Subcutaneous abdominal adipose tissue (tissue), 5 donors: ENCODE results near the gene KLF17.

ENCODE experiments used
- H3K27ac ChIP-seq: one replicate; pipeline ENCODE4 v1.7.0; 2013; ENCODE audit warnings: low read depth, mild to moderate bottlenecking, inconsistent platforms, low read length, moderate library complexity
- H3K27me3 ChIP-seq, 5 donors: one replicate each; pipeline ENCODE4 v1.7.0; 2013; ENCODE audit warnings: low read length in 5 of 5, inconsistent platforms in 1 of 5; ENCODE audit not compliant: control insufficient read depth in 5 of 5, insufficient read depth in 4 of 5
- H3K36me3 ChIP-seq, 5 donors: one replicate each; pipeline ENCODE4 v1.7.0; 2013; ENCODE audit warnings: low read length in 5 of 5; ENCODE audit not compliant: control insufficient read depth in 5 of 5, insufficient read depth in 5 of 5
- H3K4me1 ChIP-seq, 5 donors: one replicate each; pipeline ENCODE4 v1.7.0; 2013; ENCODE audit warnings: low read length in 5 of 5, mild to moderate bottlenecking in 3 of 5, moderate library complexity in 1 of 5; ENCODE audit not compliant: control insufficient read depth in 5 of 5, insufficient read depth in 5 of 5
- H3K4me3 ChIP-seq, 5 donors: one replicate each; pipeline ENCODE4 v1.7.0; 2013; ENCODE audit warnings: low read length in 5 of 5, low read depth in 1 of 5
- H3K9ac ChIP-seq, 5 donors: one replicate each; pipeline ENCODE4 v1.7.0; 2013; ENCODE audit warnings: low read length in 5 of 5, mild to moderate bottlenecking in 4 of 5, moderate library complexity in 3 of 5
- H3K9me3 ChIP-seq, 5 donors: one replicate each; pipeline ENCODE4 v1.7.0; 2013; ENCODE audit warnings: low read length in 5 of 5; ENCODE audit not compliant: control insufficient read depth in 5 of 5
- donor health status: healthy.
- donor health status: healthy.
- donor health status: healthy.
- donor health status: healthy.
- donor health status: healthy.

KLF17 gene

DNA sequence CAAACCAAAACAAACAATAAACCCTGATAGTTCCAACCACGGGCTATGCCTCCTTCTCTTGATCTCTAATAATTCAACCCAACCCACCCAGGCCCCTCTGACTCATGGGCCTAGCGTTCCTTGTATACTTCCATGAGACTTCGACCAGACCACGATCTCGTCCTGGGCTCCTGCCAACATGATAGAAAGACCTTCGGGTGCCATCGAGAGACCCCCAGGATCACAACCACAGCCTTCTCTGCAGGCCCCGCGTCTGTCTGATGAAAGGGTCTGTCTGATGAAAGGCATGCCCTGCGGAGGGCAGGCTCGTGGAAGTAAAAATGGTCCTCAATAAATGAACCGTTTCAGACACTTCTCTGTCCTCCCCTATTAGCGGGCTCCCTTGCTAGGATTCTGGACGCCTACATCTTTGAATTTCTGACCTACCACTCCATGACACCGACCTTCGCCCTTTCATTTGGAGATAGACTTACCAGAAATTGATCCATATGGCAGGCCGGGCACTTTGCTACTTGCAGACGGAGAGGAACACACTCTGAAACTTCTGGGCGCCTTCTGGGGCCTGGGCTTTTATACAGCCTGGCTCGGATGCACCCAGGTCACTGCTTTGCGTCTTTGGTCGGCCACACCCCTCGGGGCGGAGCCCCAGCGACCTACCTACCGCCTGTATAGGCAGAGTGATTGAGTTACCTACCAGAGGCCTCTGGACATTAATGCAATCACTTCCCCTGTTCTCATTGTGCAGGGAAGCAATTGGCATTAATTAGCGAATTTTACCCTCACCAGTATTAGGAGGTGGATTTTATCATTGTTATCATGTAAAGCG lies 28.1 kb downstream of the KLF17 start:
- Histone ChIP-seq H3K9me3 (peaks cover 5 to 23% (median 18%) of the 10 kb centered on the region in 5 donors), H3K36me3 (no peaks in the 10 kb centered on the region), H3K27ac (no peak overlapping the region), H3K27me3 (peaks cover 0 to 5% (median 0%) of the 10 kb centered on the region in 5 donors), H3K9ac (no peak overlapping the region), H3K4me1 (no peaks in the 10 kb centered on the region), H3K4me3 (no peak overlapping the region)

GRCh38 chr1:44147582-44147981 lies 29.0 kb downstream of the KLF17 start:
- Histone ChIP-seq H3K27ac (no peak overlapping the region), H3K9ac (no peak overlapping the region), H3K27me3 (peaks cover 0 to 7% (median 0%) of the 10 kb centered on the region in 5 donors), H3K4me1 (no peaks in the 10 kb centered on the region), H3K4me3 (no peak overlapping the region), H3K36me3 (no peaks in the 10 kb centered on the region), H3K9me3 (peaks cover 5 to 23% (median 18%) of the 10 kb centered on the region in 5 donors)

DNA sequence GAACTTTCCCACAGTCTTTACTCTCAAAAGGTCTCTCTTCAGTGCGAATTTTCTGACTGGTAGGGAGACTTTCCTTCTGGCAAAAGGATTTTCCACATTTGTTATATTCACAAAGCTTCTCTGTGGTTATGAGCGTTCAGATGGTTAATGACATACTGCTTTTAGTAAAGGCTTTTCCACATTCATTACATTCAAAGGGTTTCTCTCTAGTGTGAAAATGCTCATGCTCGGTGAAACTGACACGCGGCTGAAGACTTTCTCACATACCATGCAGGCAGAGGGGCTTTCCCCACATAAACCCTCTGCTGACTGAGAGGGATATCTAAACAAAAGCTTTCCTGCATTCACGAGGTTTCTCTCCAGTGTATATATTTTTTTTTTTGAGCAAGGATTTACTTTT lies 32.7 kb downstream of the KLF17 start:
- Histone ChIP-seq H3K9ac (no peak overlapping the region), H3K27ac (no peak overlapping the region), H3K4me3 (no peak overlapping the region), H3K9me3 (peaks cover 0 to 4% (median 0%) of the 10 kb centered on the region in 5 donors), H3K4me1 (no peaks in the 10 kb centered on the region), H3K36me3 (no peaks in the 10 kb centered on the region), H3K27me3 (peaks cover 0 to 8% (median 0%) of the 10 kb centered on the region in 5 donors)

GRCh38 chr1:44151808-44152207 lies 33.2 kb downstream of the KLF17 start:
- no peaks in the 10 kb centered on the region for H3K36me3 ChIP-seq
- H3K27ac ChIP-seq = no peak overlapping the region
- no peak overlapping the region for H3K9ac ChIP-seq
- no peak overlapping the region for H3K4me3 ChIP-seq
- H3K27me3 ChIP-seq = peaks cover 0 to 8% (median 0%) of the 10 kb centered on the region in 5 donors
- H3K9me3 ChIP-seq = peaks cover 0 to 1% (median 0%) of the 10 kb centered on the region in 5 donors
- H3K4me1 ChIP-seq = no peaks in the 10 kb centered on the region

- no peak overlapping the region for H3K9ac ChIP-seq
Measured at GRCh38 chr1:44152692-44153091, 34.1 kb downstream of the KLF17 start.

DNA sequence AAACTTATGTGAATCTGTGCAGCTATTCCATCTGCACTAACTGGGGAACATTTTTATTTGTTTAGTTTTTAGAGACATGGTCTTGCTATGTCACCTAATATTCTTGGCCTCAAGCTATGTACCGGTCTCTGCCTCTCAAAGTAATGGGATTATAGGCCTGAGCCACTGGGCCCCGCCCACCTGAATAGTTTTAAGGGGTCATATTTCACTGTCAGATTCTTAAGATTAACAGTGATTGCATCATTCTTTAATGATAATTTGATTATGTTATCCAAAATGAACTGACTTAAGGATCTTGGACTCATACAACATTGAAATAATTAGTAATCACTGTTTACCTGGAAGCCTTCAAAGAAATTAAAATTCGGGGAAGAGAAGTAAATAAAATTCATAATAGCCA lies 35.4 kb downstream of the KLF17 start:
- Histone ChIP-seq H3K9ac (no peak overlapping the region), H3K27ac (no peak overlapping the region), H3K27me3 (peaks cover 0 to 8% (median 0%) of the 10 kb centered on the region in 5 donors), H3K4me1 (no peaks in the 10 kb centered on the region), H3K4me3 (no peak overlapping the region), H3K36me3 (no peaks in the 10 kb centered on the region), H3K9me3 (no peaks in the 10 kb centered on the region)

More at GRCh38 chr1:44152692-44153091, 34.1 kb downstream of the KLF17 start:
- peaks cover 0 to 8% (median 0%) of the 10 kb centered on the region in 5 donors for H3K27me3 ChIP-seq
- no peaks in the 10 kb centered on the region for H3K4me1 ChIP-seq
- no peak overlapping the region for H3K4me3 ChIP-seq
- no peaks in the 10 kb centered on the region for H3K9me3 ChIP-seq
- H3K27ac ChIP-seq = no peak overlapping the region
- H3K36me3 ChIP-seq = no peaks in the 10 kb centered on the region

GRCh38 chr1:44157903-44158302 lies 39.3 kb downstream of the KLF17 start:
- H3K9ac ChIP-seq = no peak overlapping the region

DNA sequence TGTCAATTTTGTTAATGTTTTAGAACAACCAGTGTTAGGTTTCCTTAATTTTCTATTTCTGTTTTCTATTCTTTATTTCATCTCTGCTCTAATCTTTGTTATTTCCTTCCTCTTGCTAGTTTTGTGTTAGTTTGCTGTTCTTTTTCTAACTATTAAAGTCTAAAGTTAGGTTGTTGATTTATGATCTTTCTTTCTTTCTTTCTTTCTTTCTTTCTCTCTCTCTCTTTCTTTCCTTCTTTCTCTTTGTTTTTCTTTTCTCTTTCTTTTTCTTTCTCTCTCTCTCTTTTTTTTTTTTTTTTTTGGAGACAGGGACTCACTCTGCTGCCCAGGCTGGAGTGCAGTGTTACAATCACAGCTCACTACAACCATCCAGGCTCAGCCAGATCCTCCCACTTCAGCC lies 40.2 kb downstream of the KLF17 start:
- Histone ChIP-seq H3K27me3 (no peaks in the 10 kb centered on the region), H3K4me3 (no peak overlapping the region), H3K4me1 (no peaks in the 10 kb centered on the region), H3K9me3 (peaks cover 0 to 6% (median 0%) of the 10 kb centered on the region in 5 donors), H3K27ac (no peak overlapping the region), H3K9ac (no peak overlapping the region), H3K36me3 (no peaks in the 10 kb centered on the region)

More at GRCh38 chr1:44157903-44158302, 39.3 kb downstream of the KLF17 start:
- H3K27ac ChIP-seq = no peak overlapping the region
- no peaks in the 10 kb centered on the region for H3K36me3 ChIP-seq
- no peaks in the 10 kb centered on the region for H3K27me3 ChIP-seq
- H3K4me3 ChIP-seq = no peak overlapping the region
- H3K9me3 ChIP-seq = peaks cover 0 to 6% (median 0%) of the 10 kb centered on the region in 5 donors
- H3K4me1 ChIP-seq = no peaks in the 10 kb centered on the region

DNA sequence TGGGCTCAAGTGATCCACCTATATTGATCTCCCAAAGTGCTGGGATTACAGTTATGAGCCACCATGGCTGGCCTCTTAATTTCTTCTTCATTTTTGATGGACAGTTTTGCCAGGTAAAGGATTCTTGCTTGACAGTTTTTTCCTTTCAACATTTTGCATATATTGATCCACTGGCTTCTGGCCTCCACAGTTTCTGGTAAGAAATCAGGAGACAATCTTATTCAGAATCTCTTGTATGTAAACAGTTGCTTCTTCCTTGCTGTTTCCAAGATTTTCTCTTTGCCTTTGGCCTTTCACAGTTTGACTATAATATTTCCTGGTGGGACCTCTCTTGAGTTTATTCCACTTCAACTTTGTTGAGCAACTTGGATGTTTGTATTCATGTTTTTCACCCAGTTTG lies 42.9 kb downstream of the KLF17 start:
- peaks cover 0 to 6% (median 0%) of the 10 kb centered on the region in 5 donors for H3K9me3 ChIP-seq
- H3K9ac ChIP-seq = no peak overlapping the region
- H3K36me3 ChIP-seq = no peaks in the 10 kb centered on the region
- H3K4me1 ChIP-seq = no peaks in the 10 kb centered on the region
- H3K4me3 ChIP-seq = no peak overlapping the region
- no peak overlapping the region for H3K27ac ChIP-seq
- no peaks in the 10 kb centered on the region for H3K27me3 ChIP-seq

DNA sequence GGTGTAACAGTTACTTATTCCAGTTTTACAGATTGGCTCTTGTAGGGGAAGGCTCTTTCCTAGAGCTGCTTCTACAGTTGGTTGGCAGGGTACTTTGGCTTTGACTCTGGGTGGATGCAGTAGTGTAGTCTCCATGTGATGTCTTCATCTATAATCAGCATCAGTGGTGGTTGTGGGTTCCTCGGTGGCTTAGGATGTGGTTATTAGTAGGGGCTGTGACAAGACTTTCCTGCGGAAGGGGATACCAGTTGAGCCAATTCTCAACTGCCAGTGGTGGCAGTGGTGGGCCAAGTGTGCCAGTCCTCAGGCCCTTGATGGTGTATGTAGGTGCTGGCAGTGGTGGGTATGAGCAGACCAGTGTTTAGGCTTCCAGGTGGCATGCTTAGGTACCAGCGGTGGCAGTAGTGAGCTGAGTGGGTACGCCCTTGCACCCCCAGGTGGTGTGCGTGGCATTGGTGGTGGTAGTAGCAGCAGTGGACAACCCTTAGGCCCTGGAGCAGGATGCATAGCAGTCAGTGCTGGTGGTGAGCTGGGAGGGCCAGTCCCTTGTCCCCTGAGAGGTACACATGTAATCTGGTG lies 50.0 kb downstream of the KLF17 start:
- H3K9ac ChIP-seq = no peak overlapping the region
- H3K36me3 ChIP-seq = no peaks in the 10 kb centered on the region
- H3K27ac ChIP-seq = no peak overlapping the region
- peaks cover 3 to 8% (median 6%) of the 10 kb centered on the region in 5 donors for H3K27me3 ChIP-seq
- H3K4me3 ChIP-seq = no peak overlapping the region
- H3K9me3 ChIP-seq = peaks cover 0 to 9% (median 0%) of the 10 kb centered on the region in 5 donors
- no peaks in the 10 kb centered on the region for H3K4me1 ChIP-seq
